ENCODE measurements around the gene TMEM179. TPM values are rescaled to one million over a fixed set of nuclear protein-coding genes. Genes with fewer than 3 reads are reported as not detected.

The TMEM179 gene
- total and polyA plus RNA-seq, 2 of the 13 experiments (the other 11 are each of a cell fraction or from before 2014, with no cell fraction given) = not detected

- TF ChIP-seq ZNF724P (CRISPR knock-in tag; IDR thresholded peaks at IDR 0.05; ENCODE audit: borderline replicate concordance) (no peak), TCF12 (IDR thresholded peaks at IDR 0.05) (no peak), TCF12 (CRISPR knock-in tag; IDR thresholded peaks at IDR 0.05) (0 out of 2 replicates have a peak, but pooled peaks have one; percentile 46), ISL2 (CRISPR knock-in tag; IDR thresholded peaks at IDR 0.05) (no peak), POLR2AphosphoS5 (IDR thresholded peaks at IDR 0.05; ENCODE audit: low read depth, low read length) (no peak), REPIN1 (CRISPR knock-in tag; IDR thresholded peaks at IDR 0.05; ENCODE audit: borderline replicate concordance, low read depth) (no peak), GATAD1 (CRISPR knock-in tag; IDR thresholded peaks at IDR 0.05) (no peak), IRX3 (CRISPR knock-in tag; IDR thresholded peaks at IDR 0.05; ENCODE audit: borderline replicate concordance, low read depth) (no peak), SP2 (CRISPR knock-in tag; IDR thresholded peaks at IDR 0.05) (no peak), ZIK1 (CRISPR knock-in tag; IDR thresholded peaks at IDR 0.05; ENCODE audit: borderline replicate concordance, low read depth) (no peak), ZNF614 (CRISPR knock-in tag; IDR thresholded peaks at IDR 0.05; ENCODE audit: borderline replicate concordance) (peak; percentile 80), SETDB1 (CRISPR knock-in tag; IDR thresholded peaks at IDR 0.05; ENCODE audit: borderline replicate concordance) (no peak), PHF20 (CRISPR knock-in tag; IDR thresholded peaks at IDR 0.05) (no peak), KDM6A (CRISPR knock-in tag; IDR thresholded peaks at IDR 0.05; ENCODE audit: low read depth) (no peak), PHB2 (IDR thresholded peaks at IDR 0.05; ENCODE audit: partially characterized antibody) (no peak), SIX1 (CRISPR knock-in tag; IDR thresholded peaks at IDR 0.05; ENCODE audit: borderline replicate concordance) (no peak), ZBTB34 (CRISPR knock-in tag; IDR thresholded peaks at IDR 0.05) (no peak), ZNF552 (CRISPR knock-in tag; IDR thresholded peaks at IDR 0.05; ENCODE audit: borderline replicate concordance) (no peak), ZMYM2 (CRISPR knock-in tag; IDR thresholded peaks at IDR 0.05) (no peak)
- TF ChIP-seq, protein P1, sequence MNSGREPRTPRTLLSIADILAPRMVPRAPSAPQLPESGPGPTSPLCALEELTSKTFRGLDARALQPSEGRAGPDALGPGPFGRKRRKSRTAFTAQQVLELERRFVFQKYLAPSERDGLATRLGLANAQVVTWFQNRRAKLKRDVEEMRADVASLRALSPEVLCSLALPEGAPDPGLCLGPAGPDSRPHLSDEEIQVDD (CRISPR knock-in tag; IDR thresholded peaks at IDR 0.05; ENCODE audit: borderline replicate concordance) = no peak
- TF ChIP-seq, protein P2, sequence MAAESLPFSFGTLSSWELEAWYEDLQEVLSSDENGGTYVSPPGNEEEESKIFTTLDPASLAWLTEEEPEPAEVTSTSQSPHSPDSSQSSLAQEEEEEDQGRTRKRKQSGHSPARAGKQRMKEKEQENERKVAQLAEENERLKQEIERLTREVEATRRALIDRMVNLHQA (CRISPR knock-in tag; IDR thresholded peaks at IDR 0.05) = no peak
- TF ChIP-seq, protein P3, sequence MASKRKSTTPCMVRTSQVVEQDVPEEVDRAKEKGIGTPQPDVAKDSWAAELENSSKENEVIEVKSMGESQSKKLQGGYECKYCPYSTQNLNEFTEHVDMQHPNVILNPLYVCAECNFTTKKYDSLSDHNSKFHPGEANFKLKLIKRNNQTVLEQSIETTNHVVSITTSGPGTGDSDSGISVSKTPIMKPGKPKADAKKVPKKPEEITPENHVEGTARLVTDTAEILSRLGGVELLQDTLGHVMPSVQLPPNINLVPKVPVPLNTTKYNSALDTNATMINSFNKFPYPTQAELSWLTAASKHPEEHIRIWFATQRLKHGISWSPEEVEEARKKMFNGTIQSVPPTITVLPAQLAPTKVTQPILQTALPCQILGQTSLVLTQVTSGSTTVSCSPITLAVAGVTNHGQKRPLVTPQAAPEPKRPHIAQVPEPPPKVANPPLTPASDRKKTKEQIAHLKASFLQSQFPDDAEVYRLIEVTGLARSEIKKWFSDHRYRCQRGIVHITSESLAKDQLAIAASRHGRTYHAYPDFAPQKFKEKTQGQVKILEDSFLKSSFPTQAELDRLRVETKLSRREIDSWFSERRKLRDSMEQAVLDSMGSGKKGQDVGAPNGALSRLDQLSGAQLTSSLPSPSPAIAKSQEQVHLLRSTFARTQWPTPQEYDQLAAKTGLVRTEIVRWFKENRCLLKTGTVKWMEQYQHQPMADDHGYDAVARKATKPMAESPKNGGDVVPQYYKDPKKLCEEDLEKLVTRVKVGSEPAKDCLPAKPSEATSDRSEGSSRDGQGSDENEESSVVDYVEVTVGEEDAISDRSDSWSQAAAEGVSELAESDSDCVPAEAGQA (IDR thresholded peaks at IDR 0.05; ENCODE audit: low read depth) = no peak
- TF ChIP-seq, protein P3 (CRISPR knock-in tag; IDR thresholded peaks at IDR 0.05; ENCODE audit: borderline replicate concordance) = no peak
- TF ChIP-seq, protein P4, sequence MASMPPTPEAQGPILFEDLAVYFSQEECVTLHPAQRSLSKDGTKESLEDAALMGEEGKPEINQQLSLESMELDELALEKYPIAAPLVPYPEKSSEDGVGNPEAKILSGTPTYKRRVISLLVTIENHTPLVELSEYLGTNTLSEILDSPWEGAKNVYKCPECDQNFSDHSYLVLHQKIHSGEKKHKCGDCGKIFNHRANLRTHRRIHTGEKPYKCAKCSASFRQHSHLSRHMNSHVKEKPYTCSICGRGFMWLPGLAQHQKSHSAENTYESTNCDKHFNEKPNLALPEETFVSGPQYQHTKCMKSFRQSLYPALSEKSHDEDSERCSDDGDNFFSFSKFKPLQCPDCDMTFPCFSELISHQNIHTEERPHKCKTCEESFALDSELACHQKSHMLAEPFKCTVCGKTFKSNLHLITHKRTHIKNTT (CRISPR knock-in tag; IDR thresholded peaks at IDR 0.05) = no peak
Measured at GRCh38 chr14:104654119-104654518, 49.5 kb upstream of the TMEM179 start (continued).

Measured in HepG2 (cell line).